ENCODE results near the gene CRBN. TPM values are rescaled to one million over a fixed set of nuclear protein-coding genes. Genes with fewer than 3 reads are reported as not detected.

The CRBN gene
- total and polyA plus RNA-seq, 2 of the 13 experiments (the other 11 are each of a cell fraction or from before 2014, with no cell fraction given): 30.8 to 36.1 TPM

DNA sequence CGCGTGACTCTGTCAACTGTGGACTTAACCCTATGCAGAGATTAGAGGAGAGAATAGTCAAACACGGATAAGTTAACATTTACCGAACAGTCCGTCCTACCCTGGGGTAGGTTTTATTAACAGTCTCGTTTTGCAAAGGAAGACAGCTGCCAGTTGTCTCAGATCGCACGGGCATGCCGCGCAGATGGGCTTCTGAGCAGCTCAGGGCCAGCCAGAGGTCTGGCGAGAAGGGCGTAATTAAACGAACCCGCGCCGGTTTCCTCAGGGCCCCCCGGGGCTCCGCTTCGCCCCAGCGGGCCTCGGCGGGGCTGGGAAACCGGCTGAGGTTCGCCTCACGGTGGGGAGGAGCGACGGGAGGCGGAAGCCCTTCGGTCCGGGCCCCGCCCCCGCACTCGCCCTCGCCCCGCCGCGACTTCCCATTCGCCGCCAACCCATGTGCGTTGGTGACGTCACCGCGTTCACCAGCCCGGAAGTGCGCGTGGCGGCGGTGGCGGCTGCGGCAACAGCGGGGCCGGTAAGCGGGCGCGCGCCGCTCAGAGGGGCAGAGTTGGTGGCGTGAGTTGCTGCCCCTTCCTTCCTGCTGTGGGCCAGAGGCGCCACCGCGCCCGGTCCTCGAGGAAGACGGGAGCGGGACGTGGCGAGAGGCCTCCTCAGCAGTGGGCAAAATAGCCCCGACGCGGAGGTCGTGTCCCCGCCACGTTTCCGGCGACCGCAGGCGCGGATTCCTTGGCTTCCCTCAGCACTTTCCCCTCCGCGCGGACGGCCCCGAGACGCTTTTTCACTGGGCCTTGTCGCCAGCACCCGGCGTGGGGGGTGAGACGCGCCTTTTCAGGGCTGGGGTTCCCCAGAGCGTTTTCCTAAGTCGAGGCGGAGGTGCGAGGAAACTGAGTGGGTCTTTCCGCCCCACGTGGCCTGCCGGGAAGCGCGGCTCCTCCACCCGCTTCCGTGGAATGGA is 52.7 kb downstream of the CRBN start, which contains the start of gene TRNT1 (continued):
- TF ChIP-seq, protein P1, sequence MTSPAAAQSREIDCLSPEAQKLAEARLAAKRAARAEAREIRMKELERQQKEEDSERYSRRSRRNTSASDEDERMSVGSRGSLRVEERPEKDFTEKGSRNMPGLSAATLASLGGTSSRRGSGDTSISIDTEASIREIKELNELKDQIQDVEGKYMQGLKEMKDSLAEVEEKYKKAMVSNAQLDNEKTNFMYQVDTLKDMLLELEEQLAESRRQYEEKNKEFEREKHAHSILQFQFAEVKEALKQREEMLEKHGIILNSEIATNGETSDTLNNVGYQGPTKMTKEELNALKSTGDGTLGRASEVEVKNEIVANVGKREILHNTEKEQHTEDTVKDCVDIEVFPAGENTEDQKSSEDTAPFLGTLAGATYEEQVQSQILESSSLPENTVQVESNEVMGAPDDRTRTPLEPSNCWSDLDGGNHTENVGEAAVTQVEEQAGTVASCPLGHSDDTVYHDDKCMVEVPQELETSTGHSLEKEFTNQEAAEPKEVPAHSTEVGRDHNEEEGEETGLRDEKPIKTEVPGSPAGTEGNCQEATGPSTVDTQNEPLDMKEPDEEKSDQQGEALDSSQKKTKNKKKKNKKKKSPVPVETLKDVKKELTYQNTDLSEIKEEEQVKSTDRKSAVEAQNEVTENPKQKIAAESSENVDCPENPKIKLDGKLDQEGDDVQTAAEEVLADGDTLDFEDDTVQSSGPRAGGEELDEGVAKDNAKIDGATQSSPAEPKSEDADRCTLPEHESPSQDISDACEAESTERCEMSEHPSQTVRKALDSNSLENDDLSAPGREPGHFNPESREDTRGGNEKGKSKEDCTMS (CRISPR knock-in tag; conservative IDR thresholded peaks at IDR 0.05): no peak
- TF ChIP-seq POLR2AphosphoS2 (IDR thresholded peaks at IDR 0.05; ENCODE audit: low read depth, low read length) (no peak), RFX5 (IDR thresholded peaks at IDR 0.05; ENCODE audit: low read depth, low read length) (peak; percentile 70), GZF1 (CRISPR knock-in tag; IDR thresholded peaks at IDR 0.05) (peak; percentile 45; the same call in 1 of the 2 replicates), SATB2 (CRISPR knock-in tag; IDR thresholded peaks at IDR 0.05) (no peak), ZIK1 (CRISPR knock-in tag; IDR thresholded peaks at IDR 0.05; ENCODE audit: borderline replicate concordance, low read depth) (peak; percentile 73; the same call in 1 of the 2 replicates), ZBTB14 (CRISPR knock-in tag; IDR thresholded peaks at IDR 0.05) (peak; percentile 83), ZNF446 (CRISPR knock-in tag; IDR thresholded peaks at IDR 0.05) (peak; percentile 82; the same call in 1 of the 2 replicates), ZBED4 (CRISPR knock-in tag; IDR thresholded peaks at IDR 0.05; ENCODE audit: borderline replicate concordance) (peak; percentile 58; the same call in 1 of the 2 replicates), PPARG (CRISPR knock-in tag; conservative IDR thresholded peaks at IDR 0.05) (0 out of 2 replicates have a peak, but pooled peaks have one; percentile 4), MLXIP (CRISPR knock-in tag; IDR thresholded peaks at IDR 0.05; ENCODE audit: borderline replicate concordance) (no peak; the same call in 1 of the 2 replicates)
- TF ChIP-seq, protein P2, sequence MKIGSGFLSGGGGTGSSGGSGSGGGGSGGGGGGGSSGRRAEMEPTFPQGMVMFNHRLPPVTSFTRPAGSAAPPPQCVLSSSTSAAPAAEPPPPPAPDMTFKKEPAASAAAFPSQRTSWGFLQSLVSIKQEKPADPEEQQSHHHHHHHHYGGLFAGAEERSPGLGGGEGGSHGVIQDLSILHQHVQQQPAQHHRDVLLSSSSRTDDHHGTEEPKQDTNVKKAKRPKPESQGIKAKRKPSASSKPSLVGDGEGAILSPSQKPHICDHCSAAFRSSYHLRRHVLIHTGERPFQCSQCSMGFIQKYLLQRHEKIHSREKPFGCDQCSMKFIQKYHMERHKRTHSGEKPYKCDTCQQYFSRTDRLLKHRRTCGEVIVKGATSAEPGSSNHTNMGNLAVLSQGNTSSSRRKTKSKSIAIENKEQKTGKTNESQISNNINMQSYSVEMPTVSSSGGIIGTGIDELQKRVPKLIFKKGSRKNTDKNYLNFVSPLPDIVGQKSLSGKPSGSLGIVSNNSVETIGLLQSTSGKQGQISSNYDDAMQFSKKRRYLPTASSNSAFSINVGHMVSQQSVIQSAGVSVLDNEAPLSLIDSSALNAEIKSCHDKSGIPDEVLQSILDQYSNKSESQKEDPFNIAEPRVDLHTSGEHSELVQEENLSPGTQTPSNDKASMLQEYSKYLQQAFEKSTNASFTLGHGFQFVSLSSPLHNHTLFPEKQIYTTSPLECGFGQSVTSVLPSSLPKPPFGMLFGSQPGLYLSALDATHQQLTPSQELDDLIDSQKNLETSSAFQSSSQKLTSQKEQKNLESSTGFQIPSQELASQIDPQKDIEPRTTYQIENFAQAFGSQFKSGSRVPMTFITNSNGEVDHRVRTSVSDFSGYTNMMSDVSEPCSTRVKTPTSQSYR (CRISPR knock-in tag; IDR thresholded peaks at IDR 0.05; ENCODE audit: borderline replicate concordance): no peak
- TF ChIP-seq, protein P3, sequence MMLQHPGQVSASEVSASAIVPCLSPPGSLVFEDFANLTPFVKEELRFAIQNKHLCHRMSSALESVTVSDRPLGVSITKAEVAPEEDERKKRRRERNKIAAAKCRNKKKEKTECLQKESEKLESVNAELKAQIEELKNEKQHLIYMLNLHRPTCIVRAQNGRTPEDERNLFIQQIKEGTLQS (CRISPR knock-in tag; IDR thresholded peaks at IDR 0.05): no peak

All from HepG2 (cell line).